Measurements from ENCODE around the gene DUSP28. TPM values are rescaled to one million over a fixed set of nuclear protein-coding genes. Genes with fewer than 3 reads are reported as not detected.

The DUSP28 gene
- total and polyA plus RNA-seq, 2 of the 13 experiments (the other 11 are each of a cell fraction or from before 2014, with no cell fraction given), result 5.2 to 8.6 TPM

DNA sequence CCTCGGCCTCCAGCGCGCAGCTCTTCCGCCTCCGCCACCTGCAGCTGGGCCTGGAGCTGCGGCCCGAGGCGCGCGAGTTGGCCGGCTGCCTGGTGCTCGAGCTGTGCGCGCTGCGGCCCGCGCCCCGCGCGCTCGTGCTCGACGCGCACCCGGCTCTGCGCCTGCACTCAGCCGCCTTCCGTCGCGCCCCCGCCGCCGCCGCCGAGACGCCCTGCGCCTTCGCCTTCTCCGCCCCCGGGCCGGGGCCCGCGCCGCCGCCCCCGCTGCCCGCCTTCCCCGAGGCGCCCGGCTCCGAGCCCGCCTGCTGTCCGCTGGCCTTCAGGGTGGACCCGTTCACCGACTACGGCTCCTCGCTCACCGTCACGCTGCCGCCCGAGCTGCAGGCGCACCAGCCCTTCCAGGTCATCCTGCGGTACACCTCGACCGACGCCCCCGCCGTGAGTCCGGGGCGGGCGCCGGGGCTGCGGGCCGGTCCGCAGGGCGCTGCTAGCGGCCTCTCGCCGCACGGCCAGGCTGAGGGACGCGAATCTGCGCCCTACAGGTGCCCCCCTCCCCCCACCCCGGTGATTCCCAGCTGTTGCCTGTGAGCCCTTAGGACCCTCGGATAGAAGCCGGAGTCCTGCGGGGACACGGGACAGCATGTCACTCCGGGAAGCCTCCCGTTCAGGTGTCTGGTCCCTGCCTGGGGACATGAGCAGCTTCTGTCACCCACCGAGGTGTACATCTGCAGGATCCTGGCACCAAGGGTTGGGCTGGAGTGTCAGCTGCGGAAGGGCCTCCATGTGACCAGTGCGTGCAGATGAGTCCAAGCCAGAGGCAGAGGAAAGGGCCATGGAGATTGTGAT lies 8.7 kb downstream of the DUSP28 start (continued):
- TF ChIP-seq, protein P1, sequence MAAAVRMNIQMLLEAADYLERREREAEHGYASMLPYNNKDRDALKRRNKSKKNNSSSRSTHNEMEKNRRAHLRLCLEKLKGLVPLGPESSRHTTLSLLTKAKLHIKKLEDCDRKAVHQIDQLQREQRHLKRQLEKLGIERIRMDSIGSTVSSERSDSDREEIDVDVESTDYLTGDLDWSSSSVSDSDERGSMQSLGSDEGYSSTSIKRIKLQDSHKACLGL (CRISPR knock-in tag; IDR thresholded peaks at IDR 0.05), result 0 out of 2 replicates have a peak, but pooled peaks have one; percentile 29
- peak; percentile 29; the same call in 1 of the 2 replicates for TF ChIP-seq ZMYM4 (CRISPR knock-in tag; IDR thresholded peaks at IDR 0.05)
- peak; percentile 59; the same call in 1 of the 2 replicates for TF ChIP-seq ZNF558 (CRISPR knock-in tag; IDR thresholded peaks at IDR 0.05; ENCODE audit: borderline replicate concordance)
- TF ChIP-seq, protein P2, sequence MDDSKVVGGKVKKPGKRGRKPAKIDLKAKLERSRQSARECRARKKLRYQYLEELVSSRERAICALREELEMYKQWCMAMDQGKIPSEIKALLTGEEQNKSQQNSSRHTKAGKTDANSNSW (CRISPR knock-in tag; IDR thresholded peaks at IDR 0.05; ENCODE audit: borderline replicate concordance), result peak; percentile 64; the same call in 1 of the 2 replicates
- TF ChIP-seq ZNF260 (CRISPR knock-in tag; IDR thresholded peaks at IDR 0.05; ENCODE audit: borderline replicate concordance, low read depth), result no peak
- TF ChIP-seq, protein P3, sequence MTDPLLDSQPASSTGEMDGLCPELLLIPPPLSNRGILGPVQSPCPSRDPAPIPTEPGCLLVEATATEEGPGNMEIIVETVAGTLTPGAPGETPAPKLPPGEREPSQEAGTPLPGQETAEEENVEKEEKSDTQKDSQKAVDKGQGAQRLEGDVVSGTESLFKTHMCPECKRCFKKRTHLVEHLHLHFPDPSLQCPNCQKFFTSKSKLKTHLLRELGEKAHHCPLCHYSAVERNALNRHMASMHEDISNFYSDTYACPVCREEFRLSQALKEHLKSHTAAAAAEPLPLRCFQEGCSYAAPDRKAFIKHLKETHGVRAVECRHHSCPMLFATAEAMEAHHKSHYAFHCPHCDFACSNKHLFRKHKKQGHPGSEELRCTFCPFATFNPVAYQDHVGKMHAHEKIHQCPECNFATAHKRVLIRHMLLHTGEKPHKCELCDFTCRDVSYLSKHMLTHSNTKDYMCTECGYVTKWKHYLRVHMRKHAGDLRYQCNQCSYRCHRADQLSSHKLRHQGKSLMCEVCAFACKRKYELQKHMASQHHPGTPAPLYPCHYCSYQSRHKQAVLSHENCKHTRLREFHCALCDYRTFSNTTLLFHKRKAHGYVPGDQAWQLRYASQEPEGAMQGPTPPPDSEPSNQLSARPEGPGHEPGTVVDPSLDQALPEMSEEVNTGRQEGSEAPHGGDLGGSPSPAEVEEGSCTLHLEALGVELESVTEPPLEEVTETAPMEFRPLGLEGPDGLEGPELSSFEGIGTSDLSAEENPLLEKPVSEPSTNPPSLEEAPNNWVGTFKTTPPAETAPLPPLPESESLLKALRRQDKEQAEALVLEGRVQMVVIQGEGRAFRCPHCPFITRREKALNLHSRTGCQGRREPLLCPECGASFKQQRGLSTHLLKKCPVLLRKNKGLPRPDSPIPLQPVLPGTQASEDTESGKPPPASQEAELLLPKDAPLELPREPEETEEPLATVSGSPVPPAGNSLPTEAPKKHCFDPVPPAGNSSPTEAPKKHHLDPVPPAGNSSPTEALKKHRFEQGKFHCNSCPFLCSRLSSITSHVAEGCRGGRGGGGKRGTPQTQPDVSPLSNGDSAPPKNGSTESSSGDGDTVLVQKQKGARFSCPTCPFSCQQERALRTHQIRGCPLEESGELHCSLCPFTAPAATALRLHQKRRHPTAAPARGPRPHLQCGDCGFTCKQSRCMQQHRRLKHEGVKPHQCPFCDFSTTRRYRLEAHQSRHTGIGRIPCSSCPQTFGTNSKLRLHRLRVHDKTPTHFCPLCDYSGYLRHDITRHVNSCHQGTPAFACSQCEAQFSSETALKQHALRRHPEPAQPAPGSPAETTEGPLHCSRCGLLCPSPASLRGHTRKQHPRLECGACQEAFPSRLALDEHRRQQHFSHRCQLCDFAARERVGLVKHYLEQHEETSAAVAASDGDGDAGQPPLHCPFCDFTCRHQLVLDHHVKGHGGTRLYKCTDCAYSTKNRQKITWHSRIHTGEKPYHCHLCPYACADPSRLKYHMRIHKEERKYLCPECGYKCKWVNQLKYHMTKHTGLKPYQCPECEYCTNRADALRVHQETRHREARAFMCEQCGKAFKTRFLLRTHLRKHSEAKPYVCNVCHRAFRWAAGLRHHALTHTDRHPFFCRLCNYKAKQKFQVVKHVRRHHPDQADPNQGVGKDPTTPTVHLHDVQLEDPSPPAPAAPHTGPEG (CRISPR knock-in tag; IDR thresholded peaks at IDR 0.05), result peak; percentile 64; the same call in 1 of the 2 replicates
- TF ChIP-seq, protein P4, sequence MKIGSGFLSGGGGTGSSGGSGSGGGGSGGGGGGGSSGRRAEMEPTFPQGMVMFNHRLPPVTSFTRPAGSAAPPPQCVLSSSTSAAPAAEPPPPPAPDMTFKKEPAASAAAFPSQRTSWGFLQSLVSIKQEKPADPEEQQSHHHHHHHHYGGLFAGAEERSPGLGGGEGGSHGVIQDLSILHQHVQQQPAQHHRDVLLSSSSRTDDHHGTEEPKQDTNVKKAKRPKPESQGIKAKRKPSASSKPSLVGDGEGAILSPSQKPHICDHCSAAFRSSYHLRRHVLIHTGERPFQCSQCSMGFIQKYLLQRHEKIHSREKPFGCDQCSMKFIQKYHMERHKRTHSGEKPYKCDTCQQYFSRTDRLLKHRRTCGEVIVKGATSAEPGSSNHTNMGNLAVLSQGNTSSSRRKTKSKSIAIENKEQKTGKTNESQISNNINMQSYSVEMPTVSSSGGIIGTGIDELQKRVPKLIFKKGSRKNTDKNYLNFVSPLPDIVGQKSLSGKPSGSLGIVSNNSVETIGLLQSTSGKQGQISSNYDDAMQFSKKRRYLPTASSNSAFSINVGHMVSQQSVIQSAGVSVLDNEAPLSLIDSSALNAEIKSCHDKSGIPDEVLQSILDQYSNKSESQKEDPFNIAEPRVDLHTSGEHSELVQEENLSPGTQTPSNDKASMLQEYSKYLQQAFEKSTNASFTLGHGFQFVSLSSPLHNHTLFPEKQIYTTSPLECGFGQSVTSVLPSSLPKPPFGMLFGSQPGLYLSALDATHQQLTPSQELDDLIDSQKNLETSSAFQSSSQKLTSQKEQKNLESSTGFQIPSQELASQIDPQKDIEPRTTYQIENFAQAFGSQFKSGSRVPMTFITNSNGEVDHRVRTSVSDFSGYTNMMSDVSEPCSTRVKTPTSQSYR (CRISPR knock-in tag; IDR thresholded peaks at IDR 0.05; ENCODE audit: borderline replicate concordance), result peak; percentile 66
- peak; percentile 28 for TF ChIP-seq YY1 (IDR thresholded peaks at IDR 0.05; ENCODE audit: insufficient read depth, insufficient replicate concordance, low read depth, low read length)
- TF ChIP-seq MXD4 (CRISPR knock-in tag; IDR thresholded peaks at IDR 0.05), result peak; percentile 60; the same call in 1 of the 2 replicates
